SK-N-SH (cell line): ENCODE measurements around the gene PARD3. TPM values are rescaled to one million over a fixed set of nuclear protein-coding genes. Genes with fewer than 3 reads are reported as not detected.

Experiments used
- CTCF ChIA-PET: fragments of 300-600, 350-600 bp; formaldehyde crosslinking; extraction: SDS; loops from one replicate; lab custom pipeline; 2021; lab: Yijun Ruan, JAX
- POLR2A ChIA-PET: fragments of 350-600 bp; sonication (Branson Sonifier 250); formaldehyde crosslinking; extraction: SDS; loops from one replicate; lab custom pipeline; 2020; ENCODE audit warnings: antibody characterized with exemption, inconsistent platforms; lab: Yijun Ruan, JAX
- DNase-seq: peaks from one replicate; pipeline ENCODE4 v3.0.0; 2012
- H2AFZ ChIP-seq: fragments of 200-600 bp; sonication (generic); 2 replicates; pipeline ENCODE4 v1.8.1; 2016; ENCODE audit warnings: antibody characterized with exemption, mild to moderate bottlenecking, low read depth
- H3F3A ChIP-seq: fragments of 200-600 bp; sonication (generic); replicated peaks from 2 replicates; pipeline ENCODE3; 2016; ENCODE audit warnings: antibody characterized with exemption, mild to moderate bottlenecking; ENCODE audit not compliant: insufficient read depth
- H3K27ac ChIP-seq, 2 experiments: fragments of 200-500 bp in 1 of 2; fragments of 200-600 bp in 1 of 2; sonication (Bioruptor generic) in 1 of 2; sonication (generic), shearing (Covaris generic) in 1 of 2; 2 replicates each; pipeline versions ENCODE4 v1.5.1 to v1.6.1; 2014 to 2016; ENCODE audit warnings: low read depth in 2 of 2, inconsistent platforms in 1 of 2, low read length in 1 of 2, mild to moderate bottlenecking in 1 of 2, mixed read lengths in 1 of 2
- H3K27me3 ChIP-seq: fragments of 200-600 bp; sonication (generic), shearing (Covaris generic); 2 replicates; pipeline ENCODE4 v1.6.1; 2016; ENCODE audit warnings: mixed run types; ENCODE audit not compliant: insufficient read depth
- H3K36me3 ChIP-seq, 2 experiments: fragments of 200-500 bp in 1 of 2; fragments of 200-600 bp in 1 of 2; sonication (Bioruptor generic) in 1 of 2; sonication (generic) in 1 of 2; replicated peaks in 1 of 2; 2 replicates each; pipeline versions ENCODE3 to v1.5.1; 2014 to 2016; ENCODE audit warnings: low read length in 1 of 2, mild to moderate bottlenecking in 1 of 2; ENCODE audit not compliant: insufficient read depth in 2 of 2, control insufficient read depth in 1 of 2
- H3K4me1 ChIP-seq, 2 experiments: fragments of 200-500 bp in 1 of 2; fragments of 200-600 bp in 1 of 2; sonication (Bioruptor generic) in 1 of 2; sonication (generic), shearing (Covaris generic) in 1 of 2; 2 replicates each; pipeline versions ENCODE4 v1.5.1 to v1.6.1; 2014 to 2016; ENCODE audit warnings: low read depth in 1 of 2, low read length in 1 of 2, mixed run types in 1 of 2; ENCODE audit not compliant: insufficient read depth in 2 of 2, control insufficient read depth in 1 of 2
- H3K4me2 ChIP-seq: fragments of 200-600 bp; sonication (generic), shearing (Covaris generic); 2 replicates; pipeline ENCODE4 v1.6.1; 2017; ENCODE audit warnings: mixed run types
- H3K4me3 ChIP-seq, 2 experiments: fragments of 200-500 bp in 1 of 2; fragments of 200-600 bp in 1 of 2; sonication (Bioruptor generic) in 1 of 2; sonication (generic), shearing (Covaris generic) in 1 of 2; 2 replicates each; pipeline versions ENCODE4 v1.5.1 to v1.8.1; 2014 to 2016; ENCODE audit warnings: low read depth in 2 of 2, inconsistent platforms in 1 of 2, low read length in 1 of 2, mild to moderate bottlenecking in 1 of 2, mixed read lengths in 1 of 2, moderate library complexity in 1 of 2
- H3K79me2 ChIP-seq: fragments of 200-600 bp; sonication (generic); 2 replicates; pipeline ENCODE4 v1.8.1; 2017; ENCODE audit warnings: mild to moderate bottlenecking; ENCODE audit not compliant: insufficient read depth
- H3K9ac ChIP-seq: fragments of 200-600 bp; sonication (generic); 2 replicates; pipeline ENCODE4 v1.6.1; 2017; ENCODE audit warnings: mixed run types
- H3K9me2 ChIP-seq: fragments of 200-600 bp; sonication (generic); 2 replicates; pipeline ENCODE4 v1.6.1; 2017; ENCODE audit warnings: mixed run types
- H3K9me3 ChIP-seq: fragments of 200-600 bp; sonication (generic); 2 replicates; pipeline ENCODE4 v1.6.1; 2017; ENCODE audit warnings: mixed run types, mild to moderate bottlenecking, moderate library complexity
- H4K20me1 ChIP-seq: fragments of 200-600 bp; sonication (generic); 2 replicates; pipeline ENCODE4 v1.6.1; 2017; ENCODE audit warnings: mild to moderate bottlenecking, mixed run types; ENCODE audit not compliant: insufficient read depth
- ELF1 ChIP-seq: IDR thresholded peaks from 2 replicates; pipeline ENCODE4 v1.4.0; 2012
- GATA2 ChIP-seq: sonication (generic); formaldehyde crosslinking; IDR thresholded peaks from 2 replicates; pipeline ENCODE4 v1.5.0; 2020; ENCODE audit warnings: mild to moderate bottlenecking, missing genetic modification reagents
- MAX ChIP-seq: IDR thresholded peaks from 2 replicates; pipeline ENCODE4 v1.4.0; 2012; ENCODE audit warnings: low read depth
- MEF2A ChIP-seq: IDR thresholded peaks from 2 replicates; pipeline ENCODE4 v1.4.0; 2012; ENCODE audit warnings: low read depth, borderline replicate concordance
- NFIC ChIP-seq: IDR thresholded peaks from 2 replicates; pipeline ENCODE4 v1.4.0; 2012; ENCODE audit warnings: borderline replicate concordance
- NRF1 ChIP-seq: IDR thresholded peaks from 2 replicates; pipeline ENCODE4 v1.6.1; 2012; ENCODE audit warnings: low read depth, mild to moderate bottlenecking, low read length
- POLR2AphosphoS5 ChIP-seq: IDR thresholded peaks from 2 replicates; pipeline ENCODE4 v1.6.1; 2012; ENCODE audit warnings: low read depth, low read length
- RAD21 ChIP-seq: IDR thresholded peaks from 2 replicates; pipeline ENCODE4 v1.6.1; 2012; ENCODE audit warnings: mild to moderate bottlenecking, low read length
- RFX5 ChIP-seq: IDR thresholded peaks from 2 replicates; pipeline ENCODE4 v1.6.1; 2012; ENCODE audit warnings: mild to moderate bottlenecking, improper control_type of control experiment, low read length
- TAF1 ChIP-seq: IDR thresholded peaks from 2 replicates; pipeline ENCODE4 v1.6.1; 2012; ENCODE audit warnings: low read depth, mild to moderate bottlenecking, low read length, moderate library complexity, borderline replicate concordance
- TCF12 ChIP-seq: IDR thresholded peaks from 2 replicates; pipeline ENCODE4 v1.4.0; 2012
- WGBS: methylation state at CpG from one replicate; pipeline ENCODE4 v1.1.6; 2017; ENCODE audit warnings: low lambda C conversion rate; 5-methylcytosine and 5-hydroxymethylcytosine counted together
- polyA plus RNA-seq, 3 experiments: library from polyadenylated mRNA; depleted of rRNA; stranded (reverse); fragments of >200 nt; gene quantifications; 2 replicates each; pipeline ENCODE4 v1.2.3, GENCODE V29; 2012
- TF ChIP-seq, protein P1 (sequence below): IDR thresholded peaks from 2 replicates; pipeline ENCODE4 v1.6.1; 2012; ENCODE audit warnings: mild to moderate bottlenecking, low read depth, low read length, moderate library complexity
- TF ChIP-seq, protein P2 (sequence below): fragments of 150-350 bp; IDR thresholded peaks from 2 replicates; pipeline ENCODE4 v1.6.1; 2016; ENCODE audit warnings: mild to moderate bottlenecking, low read depth, low read length
- TF ChIP-seq, protein P3 (sequence below): IDR thresholded peaks from 2 replicates; pipeline ENCODE4 v1.4.0; 2012; ENCODE audit warnings: low read depth, borderline replicate concordance

The PARD3 gene
- polyA plus RNA-seq, 1 of the 3 experiments (the other 2 are of a cell fraction) = 29.4 TPM

- WGBS = 93% methylated on average over 12 of the region's 13 CpGs
- H3K9me3 ChIP-seq = no peaks in the 10 kb centered on the region
- no peaks in the 10 kb centered on the region for H3K9me2 ChIP-seq
- H3K27ac ChIP-seq = no peak overlapping the region
- H3K4me2 ChIP-seq = no peak overlapping the region
- H3K27me3 ChIP-seq = no peaks in the 10 kb centered on the region
- no peaks in the 10 kb centered on the region for H3F3A ChIP-seq
- H3K9ac ChIP-seq = no peak overlapping the region
- CTCF ChIA-PET = interaction anchor here (1.5 kb wide), 1 partner anchor 33 kb away, joined by 3 read pairs; no protein-coding TSS in a partner anchor
- peaks cover 7 to 17% of the 10 kb centered on the region in 2 experiments; a peak in 3 of 4 replicates for H3K4me1 ChIP-seq
- TF ChIP-seq RFX5 (no peak), POLR2AphosphoS5 (no peak), MAX (no peak), RAD21 (no peak), ELF1 (no peak), NFIC (no peak), NRF1 (no peak), MEF2A (no peak), GATA2 (CRISPR knock-in tag) (no peak), TCF12 (no peak), TAF1 (no peak)
- TF ChIP-seq, protein P1, sequence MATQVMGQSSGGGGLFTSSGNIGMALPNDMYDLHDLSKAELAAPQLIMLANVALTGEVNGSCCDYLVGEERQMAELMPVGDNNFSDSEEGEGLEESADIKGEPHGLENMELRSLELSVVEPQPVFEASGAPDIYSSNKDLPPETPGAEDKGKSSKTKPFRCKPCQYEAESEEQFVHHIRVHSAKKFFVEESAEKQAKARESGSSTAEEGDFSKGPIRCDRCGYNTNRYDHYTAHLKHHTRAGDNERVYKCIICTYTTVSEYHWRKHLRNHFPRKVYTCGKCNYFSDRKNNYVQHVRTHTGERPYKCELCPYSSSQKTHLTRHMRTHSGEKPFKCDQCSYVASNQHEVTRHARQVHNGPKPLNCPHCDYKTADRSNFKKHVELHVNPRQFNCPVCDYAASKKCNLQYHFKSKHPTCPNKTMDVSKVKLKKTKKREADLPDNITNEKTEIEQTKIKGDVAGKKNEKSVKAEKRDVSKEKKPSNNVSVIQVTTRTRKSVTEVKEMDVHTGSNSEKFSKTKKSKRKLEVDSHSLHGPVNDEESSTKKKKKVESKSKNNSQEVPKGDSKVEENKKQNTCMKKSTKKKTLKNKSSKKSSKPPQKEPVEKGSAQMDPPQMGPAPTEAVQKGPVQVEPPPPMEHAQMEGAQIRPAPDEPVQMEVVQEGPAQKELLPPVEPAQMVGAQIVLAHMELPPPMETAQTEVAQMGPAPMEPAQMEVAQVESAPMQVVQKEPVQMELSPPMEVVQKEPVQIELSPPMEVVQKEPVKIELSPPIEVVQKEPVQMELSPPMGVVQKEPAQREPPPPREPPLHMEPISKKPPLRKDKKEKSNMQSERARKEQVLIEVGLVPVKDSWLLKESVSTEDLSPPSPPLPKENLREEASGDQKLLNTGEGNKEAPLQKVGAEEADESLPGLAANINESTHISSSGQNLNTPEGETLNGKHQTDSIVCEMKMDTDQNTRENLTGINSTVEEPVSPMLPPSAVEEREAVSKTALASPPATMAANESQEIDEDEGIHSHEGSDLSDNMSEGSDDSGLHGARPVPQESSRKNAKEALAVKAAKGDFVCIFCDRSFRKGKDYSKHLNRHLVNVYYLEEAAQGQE = no peak
- TF ChIP-seq, protein P2, sequence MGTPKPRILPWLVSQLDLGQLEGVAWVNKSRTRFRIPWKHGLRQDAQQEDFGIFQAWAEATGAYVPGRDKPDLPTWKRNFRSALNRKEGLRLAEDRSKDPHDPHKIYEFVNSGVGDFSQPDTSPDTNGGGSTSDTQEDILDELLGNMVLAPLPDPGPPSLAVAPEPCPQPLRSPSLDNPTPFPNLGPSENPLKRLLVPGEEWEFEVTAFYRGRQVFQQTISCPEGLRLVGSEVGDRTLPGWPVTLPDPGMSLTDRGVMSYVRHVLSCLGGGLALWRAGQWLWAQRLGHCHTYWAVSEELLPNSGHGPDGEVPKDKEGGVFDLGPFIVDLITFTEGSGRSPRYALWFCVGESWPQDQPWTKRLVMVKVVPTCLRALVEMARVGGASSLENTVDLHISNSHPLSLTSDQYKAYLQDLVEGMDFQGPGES = no peak
- TF ChIP-seq, protein P3, sequence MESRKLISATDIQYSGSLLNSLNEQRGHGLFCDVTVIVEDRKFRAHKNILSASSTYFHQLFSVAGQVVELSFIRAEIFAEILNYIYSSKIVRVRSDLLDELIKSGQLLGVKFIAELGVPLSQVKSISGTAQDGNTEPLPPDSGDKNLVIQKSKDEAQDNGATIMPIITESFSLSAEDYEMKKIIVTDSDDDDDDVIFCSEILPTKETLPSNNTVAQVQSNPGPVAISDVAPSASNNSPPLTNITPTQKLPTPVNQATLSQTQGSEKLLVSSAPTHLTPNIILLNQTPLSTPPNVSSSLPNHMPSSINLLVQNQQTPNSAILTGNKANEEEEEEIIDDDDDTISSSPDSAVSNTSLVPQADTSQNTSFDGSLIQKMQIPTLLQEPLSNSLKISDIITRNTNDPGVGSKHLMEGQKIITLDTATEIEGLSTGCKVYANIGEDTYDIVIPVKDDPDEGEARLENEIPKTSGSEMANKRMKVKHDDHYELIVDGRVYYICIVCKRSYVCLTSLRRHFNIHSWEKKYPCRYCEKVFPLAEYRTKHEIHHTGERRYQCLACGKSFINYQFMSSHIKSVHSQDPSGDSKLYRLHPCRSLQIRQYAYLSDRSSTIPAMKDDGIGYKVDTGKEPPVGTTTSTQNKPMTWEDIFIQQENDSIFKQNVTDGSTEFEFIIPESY = no peak
- peaks cover 59% of the 10 kb centered on the region for H3K79me2 ChIP-seq
- peaks cover 32% of the 10 kb centered on the region for H4K20me1 ChIP-seq
- H3K4me3 ChIP-seq = no peak overlapping the region
- POLR2A ChIA-PET = no interaction called here
- DNase-seq = no peak
- peaks cover 0 to 3% of the 10 kb centered on the region in 2 experiments for H3K36me3 ChIP-seq
- H2AFZ ChIP-seq = no peak overlapping the region
Measured at GRCh38 chr10:34690383-34691049, 124.6 kb downstream of the PARD3 start.
